GM11168 (cell line): ENCODE results near the gene CD320.
"Not testable (repeated sequence)": the region's sequence is repeated elsewhere in the genome, so short reads cannot be mapped to it uniquely, and the experiment has no call there.

Experiments used
- in situ Hi-C: fragments of 300-500 bp; cut with MboI; formaldehyde crosslinking; loops from one replicate; pipeline ENCODE4 v1.12.0; 2022; ENCODE audit warnings: low sequenced_read_pairs; ENCODE audit not compliant: unreplicated experiment

Gene CD320

DNA sequence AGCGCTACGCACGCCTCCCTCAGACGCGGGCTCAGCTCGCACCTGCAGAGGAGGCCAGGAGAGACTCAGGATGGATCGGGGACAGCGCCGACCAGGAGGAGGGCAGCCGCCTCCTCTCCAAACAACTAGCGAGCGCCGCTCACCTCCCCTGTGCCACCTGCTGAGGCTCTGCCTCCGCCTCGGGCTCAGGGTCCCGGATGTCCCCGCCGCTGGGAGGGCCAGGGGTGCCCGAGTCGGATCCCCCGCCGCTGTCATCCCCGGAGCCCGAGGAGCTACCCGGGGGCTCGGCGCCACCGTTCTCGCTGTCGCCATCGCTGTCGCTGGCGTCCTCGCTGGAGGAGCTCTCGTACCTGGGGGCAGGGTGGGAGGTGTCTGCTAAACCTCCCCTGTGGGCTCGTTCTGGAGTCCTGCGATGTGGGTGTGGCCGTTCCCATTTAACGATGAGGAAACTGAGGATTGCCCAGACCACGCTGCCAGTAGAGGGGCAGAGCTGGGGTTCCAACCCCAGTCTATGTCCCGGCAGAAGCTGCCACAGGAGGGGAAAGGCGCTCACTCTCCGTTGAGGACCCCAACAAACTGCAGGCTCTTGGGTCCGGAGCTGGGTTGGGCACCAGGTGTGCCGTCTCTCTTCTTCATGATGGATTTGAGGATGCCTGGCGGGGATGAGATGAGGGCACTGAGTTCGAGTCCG lies 25.8 kb upstream of the CD320 start:
- in situ Hi-C loops: no loop called here

DNA sequence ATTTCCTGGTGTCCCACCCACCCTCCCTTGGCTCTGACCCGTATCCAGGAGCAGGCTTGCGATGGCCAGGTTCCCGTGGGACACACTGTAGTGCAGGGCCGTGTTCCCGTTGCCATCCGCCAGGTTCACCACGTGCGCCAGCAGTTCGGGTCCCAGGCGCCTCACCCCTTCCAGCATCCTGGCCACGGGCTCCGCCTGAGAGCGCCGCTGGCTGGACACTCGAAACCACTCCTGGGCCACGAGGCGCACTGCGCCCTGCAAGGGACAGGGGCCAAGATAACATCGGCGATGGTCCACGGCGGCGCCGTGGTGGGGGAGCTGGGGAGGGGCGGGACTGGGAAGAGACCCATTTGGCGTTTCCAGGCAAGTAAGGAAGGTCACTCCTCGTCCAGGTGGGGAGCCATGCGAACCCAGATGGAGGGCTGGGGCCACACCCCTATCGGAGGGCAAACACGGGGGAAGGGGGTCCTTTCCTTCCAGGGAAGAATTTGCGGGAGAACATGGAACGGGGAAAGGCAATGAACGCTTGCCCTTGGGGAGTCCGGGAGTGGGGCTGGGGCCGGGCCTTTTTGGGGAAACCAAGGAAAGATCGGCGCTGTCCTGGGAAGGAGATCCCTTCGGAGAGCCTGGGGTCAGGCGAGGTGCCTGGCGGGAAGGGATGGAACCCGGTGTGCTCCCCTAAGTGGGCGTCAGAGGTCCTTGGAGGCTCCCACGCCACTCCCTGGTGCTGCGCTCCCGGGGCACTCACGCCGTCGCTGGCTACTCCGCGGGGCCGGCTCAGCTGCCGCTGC lies 25.0 kb upstream of the CD320 start:
- in situ Hi-C loops: no loop called here

DNA sequence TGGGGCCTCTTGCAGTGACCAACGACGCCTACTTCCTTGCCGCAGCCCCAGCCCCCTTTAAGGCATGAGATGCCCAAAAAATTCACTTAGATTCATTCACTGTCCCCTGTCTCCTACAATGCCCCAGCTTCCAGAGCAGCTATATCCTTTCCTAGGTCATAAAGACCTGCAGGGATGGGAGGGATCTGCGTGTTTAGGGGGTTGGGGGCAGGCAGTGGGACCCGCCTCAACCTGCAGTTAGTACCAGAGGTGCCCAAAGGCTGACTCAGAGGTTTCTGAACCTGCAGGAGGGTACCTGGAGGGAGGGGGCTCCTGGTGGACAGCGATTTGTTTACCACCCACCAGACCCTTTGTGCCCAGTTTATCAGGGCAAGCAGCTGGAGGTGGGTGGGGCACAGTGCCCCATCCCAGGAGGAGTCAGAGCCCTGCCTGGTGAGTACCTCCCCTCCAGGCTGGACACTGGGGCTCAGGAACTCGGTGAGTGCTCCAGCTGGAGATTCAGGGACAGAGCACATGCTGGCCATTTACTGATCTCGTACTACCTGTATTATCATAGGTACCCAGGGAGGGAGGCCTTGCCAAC lies 23.2 kb upstream of the CD320 start:
- in situ Hi-C loops: no loop called here

DNA sequence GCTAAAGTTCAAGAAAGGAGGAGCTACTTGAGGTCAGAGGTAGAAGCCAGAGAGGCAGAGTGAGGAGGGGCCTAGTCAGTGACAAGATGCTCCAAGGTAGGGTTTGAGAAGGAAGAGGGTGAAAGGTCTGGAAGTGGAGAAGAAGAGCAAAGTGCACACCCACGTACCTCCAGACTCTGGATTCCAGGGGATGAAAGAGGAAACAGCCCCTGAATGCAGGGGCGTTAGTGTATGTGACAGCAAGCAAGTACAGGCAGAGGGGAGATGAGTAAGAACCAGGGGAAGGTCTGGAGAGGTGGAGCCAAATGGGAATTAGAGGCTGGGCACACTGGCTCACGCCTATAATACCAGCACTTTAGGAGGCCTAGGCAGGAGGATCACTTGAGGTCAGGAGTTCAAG lies 21.8 kb upstream of the CD320 start:
- in situ Hi-C loops: no loop called here

DNA sequence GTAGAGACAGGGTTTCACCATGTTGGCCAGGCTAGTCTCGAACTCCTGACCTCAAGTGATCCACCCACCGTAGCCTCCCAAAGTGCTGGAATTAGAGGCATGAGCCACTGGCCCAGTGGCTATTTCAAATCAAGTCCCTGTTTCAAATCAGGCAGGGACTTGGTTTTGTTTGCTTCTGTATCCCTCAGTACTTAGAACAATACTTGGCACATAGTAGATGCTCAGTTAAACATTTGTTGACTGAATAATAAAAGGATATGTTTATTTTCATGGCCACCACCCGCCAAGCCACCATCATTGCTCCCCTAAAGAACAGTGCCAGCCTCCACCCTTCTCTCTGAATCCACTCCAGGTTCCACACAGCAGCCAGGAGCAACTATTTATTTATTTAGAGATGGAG lies 17.3 kb upstream of the CD320 start:
- in situ Hi-C loops: no loop called here

DNA sequence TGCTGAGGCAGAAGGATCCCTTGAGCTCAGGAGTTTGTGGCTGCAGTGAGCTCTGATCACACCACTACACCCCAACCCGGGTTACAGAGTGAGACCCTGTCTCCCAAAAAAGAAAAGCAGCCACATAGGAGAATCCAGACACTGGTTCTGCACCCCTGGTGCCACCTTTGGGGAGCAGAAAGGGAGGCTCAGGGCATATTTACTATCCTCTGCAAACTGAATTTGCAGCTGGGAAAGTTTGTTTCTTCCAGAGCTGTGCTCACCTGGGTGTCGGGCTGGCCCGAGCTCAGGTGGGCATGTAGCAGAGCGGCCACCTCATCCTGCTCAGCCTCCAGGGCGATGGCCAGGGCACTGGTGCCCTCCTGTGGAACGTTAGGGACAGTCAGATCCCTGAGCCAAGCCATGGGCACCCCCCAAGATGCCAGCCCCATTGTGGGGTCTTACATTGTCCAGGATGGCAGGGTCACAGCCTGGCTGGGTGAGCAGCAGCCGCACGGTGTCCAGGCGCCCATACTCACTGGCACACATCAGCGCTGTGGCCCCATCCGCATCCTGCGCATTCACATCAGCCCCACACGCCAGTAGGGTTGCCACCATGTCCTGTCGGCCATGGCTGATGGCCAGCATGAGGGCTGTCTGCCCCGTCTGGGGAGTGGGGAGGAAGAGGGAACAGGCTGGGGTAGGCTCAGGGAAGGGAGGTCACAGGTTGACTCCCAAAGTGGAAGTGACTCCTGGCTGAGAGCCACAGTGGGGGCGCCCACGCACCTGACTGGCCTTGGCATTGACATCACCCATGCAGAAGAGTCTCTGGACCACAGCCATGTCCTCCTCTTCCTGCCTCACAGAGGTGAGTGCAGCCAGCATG lies 16.3 kb upstream of the CD320 start:
- in situ Hi-C loops: no loop called here

DNA sequence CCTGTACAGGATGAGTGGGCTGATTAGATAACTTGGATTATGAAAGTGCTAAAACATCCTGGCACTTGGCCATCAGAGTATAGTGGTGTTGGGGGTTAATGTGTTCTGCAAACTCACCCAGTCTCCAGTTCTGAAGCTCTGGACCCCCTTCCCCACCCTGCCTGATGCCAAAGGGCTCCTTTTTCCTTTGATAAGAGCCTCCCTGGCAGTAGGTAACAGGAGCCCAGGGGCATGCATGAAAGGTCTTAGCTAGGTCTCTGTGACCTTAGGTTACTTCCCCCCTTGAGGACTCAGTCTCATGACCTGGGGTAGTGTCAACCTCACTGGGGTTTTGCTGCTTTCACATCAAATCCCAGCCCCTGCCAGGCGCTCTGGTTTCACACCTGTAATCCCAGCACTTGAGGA lies 15.6 kb upstream of the CD320 start:
- in situ Hi-C loops: no loop called here

DNA sequence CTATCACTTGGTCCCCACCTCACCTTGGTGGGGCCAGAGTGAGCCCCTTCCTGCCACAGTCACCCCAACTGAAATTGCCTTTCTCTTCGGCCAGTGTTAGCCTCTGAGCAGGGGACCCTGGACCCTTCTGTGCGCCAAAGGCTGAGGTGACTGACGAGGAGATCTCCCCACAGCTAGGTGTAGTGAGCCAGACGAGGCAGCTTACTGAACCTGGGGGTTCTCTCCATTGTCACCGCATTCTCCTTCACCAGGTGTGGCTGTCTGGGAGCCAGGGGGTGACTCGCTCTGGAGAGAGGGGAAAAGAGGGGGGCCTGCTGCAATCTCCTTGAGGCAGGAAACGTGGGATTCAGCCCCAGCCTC lies 14.5 kb upstream of the CD320 start:
- in situ Hi-C loops: no loop called here

DNA sequence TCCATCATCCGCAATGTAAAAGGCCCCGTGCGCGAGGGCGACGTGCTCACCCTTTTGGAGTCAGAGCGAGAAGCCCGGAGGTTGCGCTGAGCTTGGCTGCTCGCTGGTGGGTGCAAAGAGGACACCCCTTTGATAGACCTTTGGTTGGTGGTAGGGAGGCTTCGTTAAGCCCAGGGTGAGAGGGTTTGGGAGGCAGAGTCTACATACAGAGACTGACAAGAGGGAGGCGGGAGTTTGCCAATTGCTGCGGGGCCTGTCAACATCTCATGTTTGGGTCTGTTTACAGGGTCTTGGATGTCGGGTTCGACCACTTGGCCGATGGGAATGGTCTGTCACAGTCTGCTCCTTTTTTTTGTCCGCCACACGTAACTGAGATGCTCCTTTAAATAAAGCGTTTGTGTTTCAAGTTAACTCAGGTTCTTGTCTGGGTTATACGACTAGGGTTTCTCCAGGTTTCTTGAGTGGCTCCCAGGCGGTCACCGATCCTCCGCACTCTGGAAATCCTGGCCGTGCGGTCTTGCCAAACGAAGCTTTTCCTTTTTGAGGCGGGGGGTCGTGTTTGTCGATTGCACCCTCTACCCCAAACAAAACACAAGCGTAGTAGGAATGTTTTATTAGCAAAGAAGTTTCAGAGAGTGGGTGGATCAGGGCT lies 14.0 kb upstream of the CD320 start:
- in situ Hi-C loops: no loop called here

DNA sequence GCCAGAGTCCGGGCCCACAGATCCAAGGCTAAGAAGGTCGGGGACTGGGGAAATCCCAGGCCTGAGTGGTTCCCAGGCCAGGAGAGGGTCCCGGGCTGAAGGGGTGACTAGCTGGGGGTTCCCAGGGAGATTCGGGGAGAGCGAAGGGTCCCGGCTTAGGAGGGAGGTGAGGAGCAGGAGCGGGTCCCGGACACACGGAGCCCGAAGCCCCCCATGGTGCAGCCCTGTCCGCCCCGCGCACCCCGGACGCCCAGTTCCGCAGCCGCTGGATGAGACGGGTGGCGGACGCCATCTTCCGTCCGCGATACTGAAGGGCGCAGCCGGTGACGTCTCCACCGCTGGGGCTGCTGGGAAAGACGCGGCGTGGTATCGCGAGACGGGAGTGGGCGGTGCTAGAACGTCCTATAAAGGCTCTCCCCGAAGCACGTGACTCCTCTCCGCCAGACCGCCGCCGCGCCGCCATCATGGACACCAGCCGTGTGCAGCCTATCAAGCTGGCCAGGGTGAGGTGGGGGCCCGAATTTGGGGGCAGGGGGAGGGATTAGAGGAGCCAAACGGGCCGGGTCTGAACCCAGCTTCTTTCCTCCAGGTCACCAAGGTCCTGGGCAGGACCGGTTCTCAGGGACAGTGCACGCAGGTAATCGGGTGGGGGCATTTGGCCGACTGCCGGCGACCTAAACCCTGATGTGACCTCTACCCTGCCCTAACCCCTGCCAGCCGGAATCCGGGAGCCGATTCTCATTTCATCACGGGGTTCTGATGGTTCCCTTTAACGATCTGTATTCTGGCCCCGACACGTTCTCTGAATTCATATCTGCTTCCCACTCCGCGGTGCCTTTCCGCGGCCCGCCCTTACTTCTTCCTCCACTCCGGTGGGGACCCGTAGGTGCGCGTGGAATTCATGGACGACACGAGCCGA lies 13.2 kb upstream of the CD320 start, which contains the start of the genes NDUFA7 and RPS28:
Gene NDUFA7, minus strand, starts transcription at position 309 of the 919 bp plus-strand sequence. Its CDS starts 17 bp downstream, at position 292.
Gene RPS28, plus strand, starts transcription at position 430 of the 919 bp plus-strand sequence. Its CDS starts 35 bp downstream, at position 465.
- in situ Hi-C loops: no loop called here

DNA sequence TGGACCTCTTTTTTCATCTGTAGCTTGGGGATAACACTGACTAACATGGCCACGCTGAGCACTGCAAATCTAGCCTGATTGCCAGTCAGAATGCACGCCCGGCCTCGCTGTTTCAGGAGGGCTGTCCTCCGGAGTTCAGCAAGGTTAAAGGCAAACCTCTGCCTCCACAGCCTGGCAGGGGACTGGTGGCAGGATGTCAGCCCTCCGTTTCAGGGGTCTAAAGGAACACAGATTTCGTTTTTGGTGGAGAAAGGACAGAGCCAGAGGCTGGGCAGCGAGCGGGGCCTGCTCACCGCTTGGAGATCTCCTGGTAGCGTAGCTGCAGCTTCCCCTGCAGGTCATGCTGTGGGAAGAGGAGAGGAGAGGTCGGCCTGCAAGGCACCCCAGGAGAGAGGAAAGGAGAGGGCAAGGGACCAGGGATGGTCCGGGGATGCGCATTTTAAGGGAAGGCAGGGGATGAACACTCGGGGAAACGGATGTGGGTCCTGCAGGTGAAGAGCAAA lies 12.5 kb upstream of the CD320 start:
- in situ Hi-C loops: no loop called here

DNA sequence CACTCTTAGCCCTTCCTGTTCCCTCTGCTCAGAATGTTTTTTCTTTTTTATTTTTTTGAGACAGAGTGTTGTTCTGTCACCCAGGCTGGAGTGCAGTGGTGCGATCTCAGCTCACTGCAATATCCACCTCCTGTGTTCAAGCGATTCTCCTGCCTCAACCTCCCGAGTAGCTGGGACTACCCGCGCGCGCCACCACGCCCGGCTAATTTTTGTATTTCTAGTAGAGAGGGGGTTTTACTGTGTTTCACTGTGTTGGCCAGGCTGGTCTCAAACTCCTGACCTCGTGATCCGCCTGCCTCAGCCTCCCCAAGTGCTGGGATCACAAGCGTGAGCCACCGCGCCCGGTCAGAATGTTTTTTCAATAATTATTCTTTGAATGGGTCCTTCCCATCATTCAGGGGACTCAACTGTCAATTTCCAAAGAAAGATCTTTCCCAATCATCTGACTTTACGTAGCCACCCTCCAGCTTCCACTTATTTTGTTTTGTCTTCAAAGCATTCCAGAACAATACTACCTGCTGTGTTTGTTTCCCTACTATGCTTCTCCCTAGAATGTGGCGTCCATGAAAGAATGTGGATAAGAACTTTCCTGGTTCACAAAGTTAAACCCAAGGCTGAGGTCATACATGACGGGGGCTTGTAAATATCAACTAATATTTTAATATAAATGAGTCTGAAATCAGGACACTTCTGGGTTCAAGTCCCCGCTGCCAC lies 11.8 kb upstream of the CD320 start:
- in situ Hi-C loops: no loop called here

DNA sequence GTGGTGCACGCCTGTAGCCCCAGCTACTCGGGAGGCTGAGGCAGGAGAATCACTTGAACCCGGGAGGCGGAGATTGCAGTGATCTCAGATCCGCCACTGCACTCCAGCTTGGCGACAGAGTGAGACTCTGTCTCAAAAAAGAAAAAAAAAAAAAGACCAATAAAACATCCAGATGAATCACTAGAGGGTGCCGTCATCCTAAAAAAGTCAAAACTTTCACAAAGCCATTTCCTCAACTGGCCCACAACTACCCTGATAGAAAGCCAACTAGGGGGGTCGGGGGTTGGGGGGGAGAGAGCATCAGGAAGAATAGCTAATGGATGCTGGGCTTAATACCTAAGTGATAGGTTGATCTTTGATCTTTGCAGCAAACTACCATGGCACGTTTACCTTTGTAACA lies 10.7 kb upstream of the CD320 start:
- in situ Hi-C loops: not testable (repeated sequence)

DNA sequence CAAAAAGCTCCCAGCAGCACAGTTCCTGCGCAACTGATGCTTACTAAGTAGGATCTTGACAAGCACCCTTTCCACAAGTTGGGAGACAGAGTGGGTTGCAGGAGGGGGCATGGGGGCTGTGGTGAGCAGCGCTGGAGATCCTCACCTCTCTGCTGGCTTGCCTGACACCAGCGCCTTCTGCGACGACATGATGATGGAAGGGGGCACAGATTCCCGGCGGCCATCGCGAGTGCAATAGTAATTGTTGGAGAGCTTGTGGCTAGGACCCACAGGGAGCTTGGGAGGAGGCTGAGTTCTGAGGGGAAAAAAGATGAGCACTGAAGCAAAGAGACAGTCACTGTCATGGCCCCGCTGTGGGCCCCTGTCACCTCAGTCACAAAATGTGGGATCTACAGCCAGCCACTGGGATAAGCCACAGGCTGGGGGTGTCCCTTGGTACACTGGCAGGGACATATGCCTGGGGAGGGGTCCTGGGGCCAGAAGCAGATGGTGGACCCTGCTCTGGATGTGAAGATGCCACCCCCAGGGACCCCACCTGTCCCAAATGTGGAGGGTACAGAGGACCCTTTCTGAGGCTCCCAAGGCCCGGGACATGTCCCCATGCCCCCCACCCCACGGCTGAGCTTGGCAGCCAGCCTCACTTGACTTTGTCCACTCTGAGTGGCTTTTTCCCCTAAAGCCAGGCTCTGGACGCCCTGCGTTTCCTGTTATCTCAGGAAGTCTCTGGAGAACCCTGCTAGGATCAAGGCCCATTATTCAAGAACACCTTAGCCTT lies 8.4 kb upstream of the CD320 start:
- in situ Hi-C loops: no loop called here

DNA sequence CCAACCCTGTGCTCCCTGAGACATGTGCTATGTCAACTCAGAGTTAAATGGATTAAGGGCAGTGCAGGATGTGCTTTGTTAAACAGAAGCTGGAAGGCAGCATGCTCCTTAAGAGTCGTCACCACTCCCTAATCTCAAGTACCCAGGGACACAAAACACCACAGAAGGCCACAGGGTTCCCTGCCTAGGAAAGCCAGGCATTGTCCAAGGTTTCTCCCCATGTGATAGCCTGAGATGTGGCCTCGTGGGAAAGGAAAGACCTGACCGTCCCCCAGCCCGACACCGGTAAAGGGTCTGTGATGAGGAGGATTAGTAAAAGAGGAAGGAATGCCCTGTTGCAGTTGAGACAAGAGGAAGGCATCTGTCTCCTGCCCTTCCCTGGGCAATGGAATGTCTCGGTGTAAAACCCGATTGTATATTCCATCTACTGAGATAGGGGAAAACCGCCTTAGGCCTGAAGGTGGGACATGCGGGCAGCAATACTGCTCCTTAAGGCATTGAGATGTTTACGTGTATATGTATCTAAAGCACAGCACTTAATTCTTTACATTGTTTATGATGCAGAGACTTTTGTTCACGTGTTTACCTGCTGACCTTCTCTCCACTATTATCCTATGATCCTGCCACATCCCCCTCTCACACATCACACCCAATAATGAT lies 7.0 kb upstream of the CD320 start:
- in situ Hi-C loops: not testable (repeated sequence)

DNA sequence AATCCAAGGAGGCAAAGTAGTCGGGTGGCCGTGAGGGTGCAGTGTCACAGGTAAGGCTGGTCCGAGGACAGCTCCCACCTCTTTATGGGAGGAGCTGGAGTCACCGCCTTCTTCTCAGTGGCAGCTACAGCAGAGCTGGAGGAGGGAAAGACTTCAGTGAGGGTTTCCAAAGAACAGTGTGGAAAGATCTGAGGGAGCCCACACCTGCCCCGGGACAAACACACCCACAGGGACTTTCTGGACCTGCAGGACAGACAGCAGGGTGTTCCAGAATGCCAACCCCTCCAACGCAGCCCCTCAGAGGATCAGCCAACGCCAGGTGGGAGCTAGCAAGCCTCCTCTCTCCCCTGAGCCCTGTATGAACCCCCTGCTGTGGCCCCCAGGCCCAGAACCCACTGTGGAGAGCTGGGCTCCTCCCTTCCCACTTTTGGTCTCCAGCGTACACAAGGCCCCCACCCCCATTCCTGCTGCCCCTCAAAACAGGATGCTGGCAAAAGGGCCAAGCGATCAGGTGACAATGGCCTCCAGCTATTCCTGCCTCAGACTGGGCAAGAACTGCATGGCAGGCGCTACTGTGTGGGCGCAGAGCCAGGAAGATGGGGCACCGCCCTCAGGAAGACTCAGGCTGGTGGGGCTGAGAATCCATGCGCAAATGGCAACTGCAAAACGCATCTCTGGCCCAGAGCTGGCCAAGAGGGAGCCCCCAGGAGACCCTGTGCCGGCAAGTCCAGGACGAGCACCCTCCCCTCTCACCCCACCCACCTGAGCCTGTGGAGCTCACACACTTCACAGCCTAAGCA lies 3.5 kb upstream of the CD320 start:
- in situ Hi-C loops: no loop called here
